Measurements from ENCODE around the gene COL13A1. TPM values are rescaled to one million over a fixed set of nuclear protein-coding genes. Genes with fewer than 3 reads are reported as not detected.

Gene COL13A1
- total RNA-seq, 1 donor from 2014 or later = 17.3 TPM

GRCh38 chr10:69865450-69865849 lies 63.7 kb downstream of the COL13A1 start:
- DNase-seq (ENCODE audit: low read depth) = no peak

- DNase-seq (ENCODE audit: low read depth) = no peak
Observed at GRCh38 chr10:69866246-69866687, 64.6 kb downstream of the COL13A1 start.

- DNase-seq (ENCODE audit: low read depth) = peak; percentile 67
Observed at GRCh38 chr10:69866688-69867461, 65.2 kb downstream of the COL13A1 start.

GRCh38 chr10:69867699-69868558 lies 66.2 kb downstream of the COL13A1 start:
- DNase-seq (ENCODE audit: low read depth) = no peak

GRCh38 chr10:69868821-69869220 lies 67.1 kb downstream of the COL13A1 start:
- DNase-seq (ENCODE audit: low read depth) = no peak

GRCh38 chr10:69869291-69869961 lies 67.7 kb downstream of the COL13A1 start:
- no peak for DNase-seq (ENCODE audit: low read depth)

- no peak for DNase-seq (ENCODE audit: low read depth)
Observed at GRCh38 chr10:69870591-69870990, 68.9 kb downstream of the COL13A1 start.

- DNase-seq (ENCODE audit: low read depth) = no peak
Observed at GRCh38 chr10:69871074-69871473, 69.4 kb downstream of the COL13A1 start.

- DNase-seq (ENCODE audit: low read depth) = peak; percentile 81
Observed at GRCh38 chr10:69872323-69872722, 70.6 kb downstream of the COL13A1 start.

- no peak for DNase-seq (ENCODE audit: low read depth)
Observed at GRCh38 chr10:69873135-69873639, 71.5 kb downstream of the COL13A1 start.

- DNase-seq (ENCODE audit: low read depth) = peak; percentile 57
Observed at GRCh38 chr10:69874449-69874848, 72.7 kb downstream of the COL13A1 start.

GRCh38 chr10:69875856-69876255 lies 74.2 kb downstream of the COL13A1 start:
- DNase-seq (ENCODE audit: low read depth) = no peak

- no peak for DNase-seq (ENCODE audit: low read depth)
Observed at GRCh38 chr10:69876286-69876685, 74.6 kb downstream of the COL13A1 start.

- DNase-seq (ENCODE audit: low read depth) = no peak
Observed at GRCh38 chr10:69876931-69877330, 75.2 kb downstream of the COL13A1 start.

GRCh38 chr10:69878038-69878437 lies 76.3 kb downstream of the COL13A1 start:
- DNase-seq (ENCODE audit: low read depth) = no peak

- DNase-seq (ENCODE audit: low read depth) = no peak
Observed at GRCh38 chr10:69878951-69879350, 77.2 kb downstream of the COL13A1 start.

- no peak for DNase-seq (ENCODE audit: low read depth)
Observed at GRCh38 chr10:69879634-69880257, 78.0 kb downstream of the COL13A1 start.

GRCh38 chr10:69880301-69881081 lies 78.8 kb downstream of the COL13A1 start:
- DNase-seq (ENCODE audit: low read depth) = peak; percentile 92

- DNase-seq (ENCODE audit: low read depth) = no peak
Observed at GRCh38 chr10:69881202-69881601, 79.5 kb downstream of the COL13A1 start.

All from myocyte (in vitro differentiated cells).